HG02943 (cell line): ENCODE results near the gene GTPBP3.
"Not testable (repeated sequence)": the region's sequence is repeated elsewhere in the genome, so short reads cannot be mapped to it uniquely, and the experiment has no call there.

Experiments used
- ATAC-seq: cut with Tn5 transposase; IDR thresholded peaks from one replicate; pipeline ENCODE4 v1.9.1; 2021; ENCODE audit warnings: mild to moderate bottlenecking, low read depth, moderate library complexity; ENCODE audit not compliant: unreplicated experiment

GTPBP3 gene

DNA sequence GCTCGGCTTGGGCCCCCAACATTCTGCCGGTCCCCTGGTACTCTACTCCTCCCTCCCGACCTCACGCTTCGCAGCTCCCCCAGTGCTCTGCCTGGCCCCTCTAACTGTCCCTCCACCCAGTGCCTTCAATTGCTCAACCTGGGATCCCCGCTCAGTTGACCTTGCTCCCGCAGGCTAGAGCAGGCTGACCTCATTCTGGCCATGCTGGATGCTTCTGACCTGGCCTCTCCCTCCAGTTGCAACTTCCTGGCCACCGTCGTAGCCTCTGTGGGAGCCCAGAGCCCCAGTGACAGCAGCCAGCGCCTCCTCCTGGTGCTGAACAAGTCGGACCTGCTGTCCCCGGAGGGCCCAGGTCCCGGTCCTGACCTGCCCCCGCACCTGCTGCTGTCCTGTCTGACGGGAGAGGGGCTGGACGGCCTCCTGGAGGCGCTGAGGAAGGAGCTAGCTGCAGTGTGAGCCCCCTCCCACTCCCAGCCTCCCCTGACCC lies 3.6 kb downstream of the GTPBP3 start:
- no peak for ATAC-seq

DNA sequence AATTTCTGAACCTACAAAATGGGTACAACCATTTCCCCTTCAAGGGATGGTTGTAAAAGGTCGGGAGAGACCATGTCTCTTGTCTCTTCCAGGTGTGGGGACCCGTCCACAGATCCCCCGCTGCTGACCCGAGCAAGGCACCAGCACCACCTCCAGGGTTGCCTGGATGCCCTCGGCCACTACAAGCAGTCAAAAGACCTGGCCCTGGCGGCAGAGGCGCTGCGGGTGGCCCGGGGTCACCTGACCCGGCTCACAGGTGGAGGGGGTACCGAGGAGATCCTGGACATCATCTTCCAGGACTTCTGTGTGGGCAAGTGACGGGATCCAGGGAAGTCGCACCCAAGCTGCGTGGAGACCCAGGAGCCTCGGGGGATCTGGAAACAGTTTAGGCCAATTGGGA lies 4.0 kb downstream of the GTPBP3 start:
- ATAC-seq: no peak

GRCh38 chr19:17341845-17342244 lies 4.5 kb downstream of the GTPBP3 start:
- ATAC-seq: no peak

GRCh38 chr19:17346109-17346671 lies 8.8 kb downstream of the GTPBP3 start:
- no peak for ATAC-seq

GRCh38 chr19:17347361-17347760 lies 10.0 kb downstream of the GTPBP3 start:
- no peak for ATAC-seq

- no peak for ATAC-seq
Measured at GRCh38 chr19:17347877-17348276, 10.5 kb downstream of the GTPBP3 start.

GRCh38 chr19:17348700-17349099 lies 11.3 kb downstream of the GTPBP3 start:
- ATAC-seq: no peak

- no peak for ATAC-seq
Measured at GRCh38 chr19:17351815-17352435, 14.6 kb downstream of the GTPBP3 start.

- no peak for ATAC-seq
Measured at GRCh38 chr19:17352608-17353280, 15.4 kb downstream of the GTPBP3 start.

GRCh38 chr19:17353386-17353785 lies 16.0 kb downstream of the GTPBP3 start:
- no peak for ATAC-seq

- ATAC-seq: no peak
Measured at GRCh38 chr19:17357078-17357666, 19.8 kb downstream of the GTPBP3 start.

DNA sequence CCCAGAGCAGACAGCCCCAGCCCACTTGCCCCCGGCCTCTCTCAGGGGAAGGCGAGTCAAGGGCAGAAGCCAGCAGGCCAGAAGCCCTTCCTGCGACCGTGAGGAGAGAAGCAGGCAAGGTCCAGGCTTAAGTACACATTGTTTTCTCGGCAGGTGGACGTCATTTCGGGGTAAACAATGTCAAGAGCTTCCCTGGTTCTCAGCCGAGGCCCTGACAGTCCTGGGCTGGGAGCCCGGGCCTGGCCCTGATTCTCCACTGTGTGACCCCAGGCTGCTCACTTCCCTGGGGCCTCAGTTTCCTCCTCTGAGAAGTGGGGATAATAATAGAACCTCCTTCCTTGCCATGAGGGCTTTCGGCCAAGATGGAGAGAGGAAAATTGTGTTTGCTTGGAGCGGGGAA lies 20.4 kb downstream of the GTPBP3 start:
- no peak for ATAC-seq

GRCh38 chr19:17358395-17358794 lies 21.0 kb downstream of the GTPBP3 start:
- ATAC-seq: no peak

DNA sequence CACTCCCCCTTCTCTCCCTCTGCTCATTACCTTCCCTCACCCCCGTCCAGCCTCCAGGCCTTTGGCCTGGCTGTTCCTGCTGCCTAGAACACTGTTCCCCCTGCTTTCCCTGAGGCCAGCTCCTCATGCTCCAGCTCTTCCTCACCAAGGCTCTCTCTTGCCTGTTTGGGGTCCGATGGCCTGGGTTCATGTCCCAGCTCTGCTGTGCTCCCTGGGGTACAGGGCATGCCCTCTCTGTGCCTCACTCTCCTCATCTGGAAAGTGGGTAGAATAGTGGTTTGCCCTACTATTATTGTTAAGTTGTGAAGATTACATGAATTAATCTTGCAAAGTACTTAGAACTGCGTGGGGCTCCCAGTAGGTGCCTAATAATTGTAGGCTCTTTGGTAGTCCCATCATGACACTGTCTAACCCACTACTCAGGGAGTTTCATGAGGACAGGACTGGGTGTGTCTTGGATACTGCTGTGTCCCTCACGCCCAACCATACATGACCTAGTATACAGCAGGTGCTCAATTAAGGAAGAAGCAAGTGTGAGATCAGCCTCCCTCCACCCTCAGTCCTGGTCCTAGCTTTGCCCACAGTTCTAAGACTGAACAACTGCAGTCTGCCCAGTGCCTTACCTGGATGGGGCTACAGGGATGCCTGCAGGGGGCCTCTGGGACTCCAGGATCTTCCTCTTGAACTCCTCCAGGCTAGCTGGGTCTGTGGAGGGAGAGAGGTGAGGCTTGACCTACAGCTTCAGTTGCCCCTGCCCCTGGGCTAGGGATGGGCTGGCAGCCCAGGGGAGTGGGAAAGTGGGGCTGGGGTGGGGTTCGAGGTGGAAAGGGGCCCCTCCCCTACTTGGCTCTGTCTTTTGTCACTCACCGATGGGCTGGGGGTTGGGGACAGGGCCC lies 22.8 kb downstream of the GTPBP3 start:
- ATAC-seq: no peak

GRCh38 chr19:17363852-17364605 lies 26.7 kb downstream of the GTPBP3 start:
- ATAC-seq: not testable (repeated sequence)

- no peak for ATAC-seq
Measured at GRCh38 chr19:17365361-17365760, 28.0 kb downstream of the GTPBP3 start.

DNA sequence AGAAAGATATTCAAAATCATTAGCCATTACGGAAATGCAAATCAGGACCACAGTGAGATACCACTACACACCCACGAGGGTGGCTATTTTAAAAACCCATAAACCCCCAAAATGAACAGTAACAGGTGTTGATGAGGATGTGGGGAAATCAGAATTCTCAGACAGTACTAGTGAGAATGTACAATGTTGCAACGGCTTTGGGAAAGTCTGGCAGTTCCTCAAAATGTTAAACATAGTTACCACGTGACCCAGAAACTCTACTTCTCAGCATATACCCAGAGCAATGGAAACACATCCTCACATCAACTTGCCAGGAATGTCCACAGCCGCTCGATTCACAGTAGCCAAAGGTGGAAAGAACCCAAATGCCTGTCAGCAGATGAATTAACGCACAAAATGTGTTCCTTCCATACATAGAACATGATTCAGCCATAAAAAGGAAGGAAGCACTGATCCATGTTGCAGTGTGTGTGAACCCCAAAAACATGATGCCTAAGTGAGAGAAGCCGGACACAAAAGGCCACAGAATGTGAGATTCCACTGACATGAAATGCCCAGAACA lies 32.8 kb downstream of the GTPBP3 start:
- peak; percentile 67 for ATAC-seq

- ATAC-seq: no peak
Measured at GRCh38 chr19:17376935-17377600, 39.7 kb downstream of the GTPBP3 start, which contains the start of gene PLVAP. Gene PLVAP (minus strand): TSS chr19:17377342. CDS start chr19:17377288, 54 bp downstream.

- ATAC-seq: no peak
Measured at GRCh38 chr19:17378271-17378670, 40.9 kb downstream of the GTPBP3 start.
